SW 1271 (cell line): Measurements from ENCODE around the gene MRRF.
"Not testable (repeated sequence)": the region's sequence is repeated elsewhere in the genome, so short reads cannot be mapped to it uniquely, and the experiment has no call there.

ENCODE experiments used
- DNase-seq, 2 experiments: peaks; one replicate each; lab custom pipeline; 2025; lab: John Stamatoyannopoulos, UW

MRRF gene

DNA sequence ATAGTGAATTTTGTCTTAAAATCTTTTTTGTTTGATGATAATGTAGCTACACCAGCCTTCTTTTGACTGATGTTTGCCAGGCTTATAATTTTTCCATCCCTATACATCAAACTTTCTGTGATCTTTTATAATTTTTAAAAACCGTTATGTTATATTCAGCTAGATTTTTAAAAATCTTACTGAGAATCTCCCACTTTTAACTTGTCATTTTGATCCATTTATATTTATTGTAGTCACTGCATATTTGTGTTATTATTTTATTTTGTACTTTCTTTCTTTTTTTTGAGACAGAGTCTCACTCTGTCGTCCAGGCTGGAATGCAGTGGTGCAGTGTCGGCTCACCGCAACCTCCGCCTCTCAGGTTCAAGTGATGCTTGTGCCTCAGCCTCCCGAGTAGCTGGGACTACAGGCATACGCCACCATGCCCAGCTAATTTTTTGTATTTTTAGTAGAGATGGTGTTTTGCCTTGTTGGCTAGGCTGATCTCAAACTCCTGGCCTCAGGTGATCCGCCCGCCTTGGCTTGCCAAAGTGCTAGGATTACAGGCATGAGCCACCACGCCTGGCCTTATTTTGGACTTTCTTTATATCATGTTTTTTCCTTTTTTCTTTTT lies 12.7 kb downstream of the MRRF start:
- DNase-seq = no peak

GRCh38 chr9:122281368-122281767 lies 16.7 kb downstream of the MRRF start:
- DNase-seq = no peak

DNA sequence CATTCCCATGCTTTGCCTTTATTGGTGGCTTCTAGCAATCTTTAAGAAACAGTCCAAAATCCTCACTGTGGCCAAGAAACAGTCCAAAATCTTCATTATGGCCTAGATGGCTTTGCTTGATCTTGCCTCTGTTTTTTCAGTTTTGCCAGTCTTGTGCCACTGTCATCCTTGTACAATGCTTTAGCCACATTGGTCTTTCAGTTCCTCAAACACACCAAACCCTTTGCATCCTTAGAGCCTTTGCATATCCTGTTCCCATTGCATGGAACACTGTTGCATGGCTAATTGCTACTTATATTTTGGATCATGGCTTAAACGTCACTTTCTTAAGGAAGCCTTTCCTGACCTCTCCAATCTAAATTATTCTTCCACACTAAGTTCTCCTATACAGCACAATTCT lies 22.1 kb downstream of the MRRF start:
- DNase-seq = no peak

DNA sequence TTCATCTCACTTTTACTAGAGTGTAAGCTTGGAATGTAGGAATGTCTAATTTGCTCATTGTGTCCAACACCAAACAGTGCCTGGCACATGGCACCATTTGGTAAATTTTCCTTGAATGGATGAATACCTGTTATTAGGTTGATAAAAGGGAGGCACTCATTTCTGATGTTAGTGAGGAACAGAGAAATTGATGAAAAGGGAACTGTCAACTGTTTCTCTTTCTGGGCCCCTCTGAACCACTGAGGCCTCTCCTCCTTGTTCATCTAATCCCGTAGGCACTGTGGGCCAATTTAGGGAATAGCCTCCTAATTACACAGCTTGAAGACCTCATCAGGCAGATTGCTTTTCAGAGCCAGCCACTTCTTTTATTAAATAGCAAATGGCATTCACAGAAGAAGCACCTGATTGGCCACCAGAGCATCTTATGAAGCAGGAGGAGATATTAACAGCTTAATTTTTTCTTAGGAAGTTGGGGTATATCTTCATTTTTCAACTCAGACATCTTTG lies 22.6 kb downstream of the MRRF start:
- no peak for DNase-seq

DNA sequence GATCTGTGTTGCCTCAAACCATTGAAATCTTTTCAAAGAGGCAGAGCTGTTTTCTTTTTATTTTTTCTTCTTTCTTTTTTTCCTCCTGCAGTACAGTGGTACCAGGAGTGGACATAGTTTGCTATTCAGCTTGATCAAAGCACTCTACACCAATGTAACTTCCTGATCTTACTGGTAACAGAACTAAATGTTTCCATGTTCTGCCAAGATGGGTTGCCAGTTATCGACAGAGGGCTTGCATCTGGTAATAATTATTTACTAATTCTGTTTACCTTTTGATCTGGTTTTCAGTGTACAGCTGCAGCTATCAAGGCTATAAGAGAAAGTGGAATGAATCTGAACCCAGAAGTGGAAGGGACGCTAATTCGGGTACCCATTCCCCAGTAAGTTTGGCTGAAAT lies 26.8 kb downstream of the MRRF start:
- DNase-seq = no peak

GRCh38 chr9:122294531-122294930 lies 29.8 kb downstream of the MRRF start:
- DNase-seq = no peak

DNA sequence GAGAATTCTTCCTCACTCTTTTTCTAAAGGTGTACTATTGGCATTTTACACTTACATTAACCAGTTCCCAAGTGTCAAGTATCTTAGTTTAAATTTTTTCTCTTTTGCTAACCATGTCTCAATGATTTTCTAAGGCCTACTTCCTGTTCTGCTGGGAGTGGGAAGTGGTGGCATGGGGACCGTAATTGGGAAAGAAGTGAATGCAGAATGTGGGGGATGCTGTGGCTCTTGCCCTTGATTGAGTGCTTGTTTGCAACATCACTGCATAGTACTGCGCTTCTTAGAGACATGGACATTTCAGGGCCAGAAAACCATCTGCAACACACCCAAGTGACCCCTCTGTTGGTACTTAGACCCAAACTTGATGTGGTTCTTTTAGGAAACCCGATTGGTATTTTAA lies 32.8 kb downstream of the MRRF start:
- no peak for DNase-seq

DNA sequence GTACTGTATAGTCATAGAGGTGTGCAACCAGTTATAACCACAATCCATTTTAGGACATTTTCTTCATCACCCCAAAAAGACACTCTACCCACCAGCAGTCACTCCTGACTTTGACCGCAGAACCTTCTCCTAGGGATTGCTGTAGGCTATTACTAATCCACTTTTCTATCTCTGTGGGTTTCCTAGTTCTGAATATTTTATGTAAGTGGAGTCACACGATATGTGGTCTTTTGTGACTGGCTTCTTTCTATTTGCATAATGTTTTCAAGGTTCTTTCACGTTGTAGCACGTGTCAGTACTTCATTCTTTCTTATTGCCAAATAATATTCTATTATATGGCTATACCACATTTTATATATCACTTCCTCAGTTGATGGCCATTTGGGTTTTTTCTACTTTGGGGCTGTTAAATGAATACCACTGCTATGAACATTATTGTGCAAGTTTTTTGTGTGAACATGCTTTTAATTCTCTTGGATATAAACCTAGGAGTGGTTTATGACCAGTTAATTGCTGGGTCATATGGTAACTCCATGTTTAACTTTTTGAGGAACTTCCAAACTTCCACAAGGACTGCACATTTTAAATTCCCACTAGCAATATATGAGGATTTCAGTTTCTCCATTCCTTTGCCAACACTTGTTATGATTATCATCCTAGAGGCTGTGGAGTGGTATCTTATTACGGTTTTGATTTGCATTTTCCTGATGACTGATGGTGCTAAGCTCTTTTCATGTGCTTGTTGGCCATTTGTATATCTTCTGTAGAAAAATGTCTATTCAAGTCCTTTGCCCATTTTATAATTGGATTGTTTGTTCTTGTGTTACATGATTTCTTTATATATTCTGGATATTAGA lies 37.8 kb downstream of the MRRF start:
- DNase-seq = no peak

- DNase-seq = no peak
Measured at GRCh38 chr9:122307061-122307460, 42.4 kb downstream of the MRRF start.

DNA sequence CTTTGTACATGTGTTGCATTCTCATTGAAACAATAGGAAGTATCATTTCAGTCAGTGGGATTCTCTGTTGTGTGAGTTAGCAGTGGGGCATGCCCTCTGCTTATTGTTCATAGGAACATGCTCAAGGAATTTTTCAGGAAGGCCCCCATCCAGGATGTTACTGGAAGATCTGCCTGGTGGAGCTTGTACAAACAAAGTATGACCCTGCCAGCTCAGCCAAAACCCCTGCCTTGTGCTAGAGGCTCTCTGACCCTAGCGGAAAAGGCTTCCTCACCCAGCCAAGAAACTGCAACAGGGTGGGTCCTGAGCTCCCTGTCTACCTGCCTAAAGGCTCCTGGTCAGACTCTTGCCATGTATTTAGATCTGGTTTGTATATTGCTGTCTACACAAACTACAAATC lies 43.2 kb downstream of the MRRF start:
- no peak for DNase-seq

DNA sequence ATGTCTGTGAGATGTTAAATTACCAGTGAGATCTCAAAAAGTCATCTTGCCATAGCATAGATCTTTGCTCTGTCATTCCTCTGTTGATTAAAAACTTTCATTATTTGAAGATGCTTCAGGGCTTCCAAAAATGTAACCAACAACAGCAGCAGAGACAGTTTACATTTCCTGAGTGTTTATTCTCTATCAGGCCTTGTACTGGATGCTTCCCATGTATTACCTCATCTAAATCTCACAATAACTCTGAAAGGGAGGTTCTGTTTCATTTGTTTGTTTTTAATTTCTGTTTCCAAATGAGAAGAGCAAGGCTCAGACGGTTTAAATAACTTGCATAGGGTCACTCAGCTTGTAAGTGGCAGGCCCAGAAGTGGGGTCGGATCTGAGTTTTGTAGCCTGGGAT lies 45.2 kb downstream of the MRRF start:
- DNase-seq = no peak

GRCh38 chr9:122314165-122314564 lies 49.5 kb downstream of the MRRF start:
- DNase-seq = no peak

GRCh38 chr9:122315534-122315933 lies 50.9 kb downstream of the MRRF start:
- DNase-seq = no peak

- no peak for DNase-seq
Measured at GRCh38 chr9:122318284-122318683, 53.6 kb downstream of the MRRF start.

GRCh38 chr9:122320413-122320881 lies 55.8 kb downstream of the MRRF start:
- DNase-seq = no peak

- DNase-seq = no peak
Measured at GRCh38 chr9:122322553-122322952, 57.9 kb downstream of the MRRF start.

DNA sequence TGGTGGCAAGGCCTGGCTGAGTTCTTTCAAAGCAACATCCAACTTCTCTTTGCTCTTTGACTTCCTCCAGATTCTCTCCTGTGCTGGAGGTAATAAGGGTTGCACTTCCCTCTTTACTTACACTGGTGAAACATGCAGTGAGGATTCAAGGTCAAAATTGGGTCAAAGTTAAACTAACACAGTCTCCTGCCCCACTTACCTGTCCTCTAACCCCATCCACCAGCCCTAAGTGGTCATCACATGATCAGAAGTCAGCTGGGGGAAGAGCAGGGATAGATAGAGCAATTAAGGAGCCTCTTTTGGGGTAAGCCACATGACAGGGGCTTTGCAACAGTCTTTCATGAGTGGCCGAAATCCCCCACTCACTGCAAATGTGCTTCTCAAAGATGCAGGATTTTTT lies 60.0 kb downstream of the MRRF start:
- DNase-seq = not testable (repeated sequence)

DNA sequence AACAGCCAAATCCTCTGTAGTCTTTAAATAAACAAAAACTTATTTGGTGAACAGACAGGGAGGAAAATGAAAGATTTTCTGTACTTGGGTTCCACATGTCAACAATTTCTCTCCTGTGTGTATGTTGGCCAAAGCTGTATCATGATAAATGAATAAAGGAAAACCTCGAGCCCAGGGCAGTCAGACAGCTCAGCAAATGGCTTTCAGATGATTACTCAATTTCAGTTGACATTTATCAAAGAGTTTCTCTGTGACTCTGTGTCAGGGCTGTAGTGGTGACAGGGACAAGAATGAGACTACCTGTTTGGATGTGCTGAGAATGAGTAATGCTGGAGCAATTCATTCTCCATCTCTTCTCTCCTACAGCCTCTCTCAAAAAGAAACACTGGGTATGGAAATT lies 60.4 kb downstream of the MRRF start:
- no peak for DNase-seq

DNA sequence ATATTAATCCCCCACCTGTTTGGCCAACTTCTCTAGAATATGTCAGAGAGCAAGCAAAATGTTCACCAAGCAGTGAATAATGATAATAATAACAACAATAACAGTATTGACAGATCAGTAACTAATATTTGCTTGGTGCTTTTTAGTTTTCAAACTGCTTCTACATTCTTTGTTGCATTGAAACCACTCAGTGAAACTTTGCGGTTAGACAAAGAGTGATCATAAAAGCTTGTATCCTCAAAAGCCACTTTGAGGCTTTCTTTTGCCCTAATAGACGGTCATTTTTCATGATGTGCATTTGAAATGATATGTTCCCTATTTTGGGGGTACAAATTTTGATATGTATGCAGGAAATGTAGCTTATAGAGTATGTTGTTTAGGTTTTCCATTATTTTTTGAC lies 62.5 kb downstream of the MRRF start:
- DNase-seq = no peak

DNA sequence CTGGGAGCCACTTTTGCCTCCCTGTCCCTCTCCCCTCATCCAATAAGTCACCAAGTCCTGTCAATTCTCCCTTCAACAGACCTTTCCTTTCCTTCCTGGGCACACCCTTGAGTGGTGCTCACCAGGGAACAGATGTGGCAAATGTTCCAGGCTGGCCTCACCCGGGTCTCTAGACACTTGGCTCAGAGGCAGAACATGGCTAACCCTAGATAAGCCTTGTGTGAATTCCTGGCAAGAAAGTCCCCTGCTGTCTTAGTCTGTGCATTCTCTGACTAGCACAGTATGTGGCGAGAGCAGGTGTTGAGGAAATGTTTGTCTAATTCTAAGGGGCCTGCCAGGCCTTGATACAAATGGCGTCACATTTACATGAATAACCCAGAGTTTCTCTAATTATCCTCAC lies 64.9 kb downstream of the MRRF start:
- DNase-seq = no peak

GRCh38 chr9:122330466-122330865 lies 65.8 kb downstream of the MRRF start:
- DNase-seq = not testable (repeated sequence)

- DNase-seq = no peak
Measured at GRCh38 chr9:122331523-122331927, 66.8 kb downstream of the MRRF start.

- DNase-seq = no peak
Measured at GRCh38 chr9:122332083-122332482, 67.4 kb downstream of the MRRF start.
